GM12878 (cell line): ENCODE measurements around the gene GRM1. TPM values are rescaled to one million over a fixed set of nuclear protein-coding genes. Genes with fewer than 3 reads are reported as not detected.

Experiments used
- ATAC-seq: fragments of 200-7000 bp; cut with Tn5 transposase; 3 replicates; pipeline ENCODE4 v1.9.1; 2020; ENCODE audit warnings: mild to moderate bottlenecking, moderate library complexity
- BruUV-seq: library from RNA; stranded (reverse); fragments of 400-500 nt; replicated peaks from 2 replicates; lab custom pipeline; 2021; lab: Mats Ljungman, UMichigan
- CTCF ChIA-PET: fragments of 300-600 bp; sonication (Branson Sonifier 250); formaldehyde crosslinking; extraction: SDS; loops from one replicate; lab custom pipeline; 2021; ENCODE audit warnings: inconsistent platforms; lab: Yijun Ruan, JAX
- POLR2A ChIA-PET: fragments of 350-600 bp; formaldehyde crosslinking; extraction: SDS; loops from one replicate; lab custom pipeline; 2021; ENCODE audit warnings: inconsistent platforms; lab: Charles Lee
- RAD21 ChIA-PET: fragments of 300-600 bp; sonication (Branson Sonifier 250); formaldehyde crosslinking; loops from one replicate; lab custom pipeline; 2023; ENCODE audit warnings: antibody characterized with exemption; ENCODE audit not compliant: unreplicated experiment; lab: Charles Lee
- SMC1A ChIA-PET: fragments of 300-600 bp; sonication (Branson Sonifier 250); formaldehyde crosslinking; loops from one replicate; lab custom pipeline; 2023; ENCODE audit not compliant: unreplicated experiment, uncharacterized antibody; lab: Charles Lee
- DNase-seq: peaks from one replicate; pipeline ENCODE4 v3.0.0-alpha.2; 2011; ENCODE audit warnings: low read depth, low spot score
- FAIRE-seq: peaks from 3 replicates; lab custom pipeline; 2011; peaks lifted over from hg19 to GRCh38; lab: Jason Lieb, UNC
- H2AFZ ChIP-seq: 2 replicates; pipeline ENCODE4 v1.6.0; 2011; ENCODE audit warnings: low read depth, low read length, control low read depth; ENCODE audit not compliant: control insufficient read depth
- H3K27ac ChIP-seq: 2 replicates; pipeline ENCODE4 v1.5.1; 2011; ENCODE audit warnings: control low read depth; ENCODE audit not compliant: control insufficient read depth, insufficient read depth
- H3K27me3 ChIP-seq, 2 experiments: replicated peaks in 1 of 2; 2 replicates each; pipeline versions ENCODE4 v1.6.0 to v1.6.1; 2011; ENCODE audit warnings: low read length in 1 of 2; ENCODE audit not compliant: control insufficient read depth in 2 of 2, insufficient read depth in 2 of 2
- H3K36me3 ChIP-seq, 2 experiments: 2 replicates each; pipeline ENCODE4 v1.5.1; 2011; ENCODE audit warnings: low read length in 1 of 2; ENCODE audit not compliant: control insufficient read depth in 2 of 2, insufficient read depth in 2 of 2
- H3K4me1 ChIP-seq: 2 replicates; pipeline ENCODE4 v1.6.1; 2011; ENCODE audit warnings: mild to moderate bottlenecking, low read length, moderate library complexity, mixed read lengths; ENCODE audit not compliant: control insufficient read depth, insufficient read depth
- H3K4me2 ChIP-seq: 2 replicates; pipeline ENCODE4 v1.6.0; 2011; ENCODE audit warnings: control low read depth; ENCODE audit not compliant: control insufficient read depth, insufficient read depth
- H3K4me3 ChIP-seq: fragments of 200-600 bp; sonication (generic); 2 replicates; pipeline ENCODE4 v1.5.1; 2016
- H3K79me2 ChIP-seq: 2 replicates; pipeline ENCODE4 v1.6.0; 2011; ENCODE audit warnings: low read length; ENCODE audit not compliant: control insufficient read depth, insufficient read depth
- H3K9ac ChIP-seq: 2 replicates; pipeline ENCODE4 v1.8.0; 2011; ENCODE audit warnings: low read length, control low read depth, mixed read lengths; ENCODE audit not compliant: control insufficient read depth, insufficient read depth
- H3K9me3 ChIP-seq: replicated peaks from 3 replicates; pipeline ENCODE4 v1.5.1; 2011; ENCODE audit warnings: mild to moderate bottlenecking, low read length; ENCODE audit not compliant: control insufficient read depth, insufficient read depth
- H4K20me1 ChIP-seq: 2 replicates; pipeline ENCODE4 v1.6.0; 2011; ENCODE audit not compliant: control insufficient read depth, insufficient read depth
- FOXM1 ChIP-seq: IDR thresholded peaks from 2 replicates; pipeline ENCODE4 v1.6.1; 2012; ENCODE audit warnings: low read depth, mild to moderate bottlenecking, inconsistent platforms, low read length, moderate library complexity
- IKZF1 ChIP-seq: fragments of 450-650 bp; conservative IDR thresholded peaks from 2 replicates; pipeline ENCODE4 v1.6.1; 2017; ENCODE audit warnings: antibody characterized with exemption, mild to moderate bottlenecking
- KAT2A ChIP-seq: conservative IDR thresholded peaks from 2 replicates; pipeline ENCODE4 v1.6.1; 2011; ENCODE audit warnings: low read depth, low read length; ENCODE audit not compliant: control insufficient read depth
- PAX8 ChIP-seq: fragments of 450-650 bp; IDR thresholded peaks from 2 replicates; pipeline ENCODE4 v1.6.1; 2017; ENCODE audit warnings: mild to moderate bottlenecking, moderate library complexity
- SIN3A ChIP-seq: IDR thresholded peaks from 2 replicates; pipeline ENCODE4 v1.6.1; 2012; ENCODE audit warnings: low read depth, low read length, improper control_type of control experiment
- SIX5 ChIP-seq: IDR thresholded peaks from 2 replicates; pipeline ENCODE4 v1.6.1; 2011; ENCODE audit warnings: mild to moderate bottlenecking, low read depth, low read length, moderate library complexity; ENCODE audit not compliant: severe bottlenecking
- SMAD5 ChIP-seq: IDR thresholded peaks from 2 replicates; pipeline ENCODE4 v1.6.1; 2016; ENCODE audit warnings: antibody characterized with exemption, low read depth
- SRF ChIP-seq, 2 experiments: IDR thresholded peaks; 2 replicates each; pipeline ENCODE4 v1.6.1; 2011; ENCODE audit warnings: low read depth in 2 of 2, low read length in 2 of 2, mild to moderate bottlenecking in 1 of 2, moderate library complexity in 1 of 2
- ZBED1 ChIP-seq: IDR thresholded peaks from 2 replicates; pipeline ENCODE4 v1.6.1; 2016; ENCODE audit warnings: borderline replicate concordance
- WGBS: methylation state at CpG from one replicate; pipeline ENCODE4 v1.1.6; 2016; ENCODE audit warnings: low lambda C conversion rate; ENCODE audit not compliant: insufficient replicate concordance, insufficient coverage; ENCODE audit errors: missing lambda C conversion rate; 5-methylcytosine and 5-hydroxymethylcytosine counted together
- in situ Hi-C: fragments of 300-500 bp; cut with MboI; formaldehyde crosslinking; loops from 9 replicates; pipeline ENCODE4 v1.14.3; 2018; ENCODE audit warnings: mixed read lengths
- intact Hi-C: fragments of 100-400 bp; cut with micrococcal nuclease; formaldehyde crosslinking; loops from one replicate; pipeline ENCODE4 v1.14.2; 2022; ENCODE audit not compliant: unreplicated experiment
- polyA plus RNA-seq, 11 experiments: library from polyadenylated mRNA; depleted of rRNA in 4 of 11; unstranded in 6 of 11; stranded (reverse) in 5 of 11; fragments of >200 nt; fragmentation: Nextera tagmentation in 4 of 11; fragmentation: Illumina TruSeq in 1 of 11; extraction: Ambion mirVana in 4 of 11; extraction: Trizol in 1 of 11; gene quantifications; 1 replicate in 1 of 11; 2 replicates in 10 of 11; pipeline versions ENCODE4 v1.2.1 to v1.2.3, GENCODE V29; 2011 to 2016; ENCODE audit warnings: inconsistent platforms in 2 of 11, missing spikeins in 2 of 11, low read depth in 1 of 11
- total RNA-seq, 4 experiments: library from RNA; depleted of rRNA in 3 of 4; stranded (reverse); fragments of >200 nt in 3 of 4; fragmentation: Illumina TruSeq in 1 of 4; extraction: Trizol in 1 of 4; gene quantifications; 2 replicates each; pipeline versions ENCODE4 v1.2.1 to v1.2.3, GENCODE V29; 2013 to 2021
- TF ChIP-seq, protein P1 (sequence below): fragments of 450-650 bp; IDR thresholded peaks from 2 replicates; pipeline ENCODE4 v1.6.1; 2016; ENCODE audit warnings: mild to moderate bottlenecking
- TF ChIP-seq, protein P2 (sequence below): IDR thresholded peaks from 2 replicates; pipeline ENCODE4 v1.6.1; 2012; ENCODE audit warnings: low read depth, low read length, improper control_type of control experiment
- TF ChIP-seq, protein P3 (sequence below): IDR thresholded peaks from 2 replicates; pipeline ENCODE4 v1.6.1; 2011; ENCODE audit warnings: mild to moderate bottlenecking, low read depth, low read length, moderate library complexity; ENCODE audit not compliant: insufficient replicate concordance

The GRM1 gene
- total and polyA plus RNA-seq, 10 of the 15 experiments (the other 5 are each of a cell fraction or from before 2014, with no cell fraction given) = 0.04 TPM; not detected in 9

DNA sequence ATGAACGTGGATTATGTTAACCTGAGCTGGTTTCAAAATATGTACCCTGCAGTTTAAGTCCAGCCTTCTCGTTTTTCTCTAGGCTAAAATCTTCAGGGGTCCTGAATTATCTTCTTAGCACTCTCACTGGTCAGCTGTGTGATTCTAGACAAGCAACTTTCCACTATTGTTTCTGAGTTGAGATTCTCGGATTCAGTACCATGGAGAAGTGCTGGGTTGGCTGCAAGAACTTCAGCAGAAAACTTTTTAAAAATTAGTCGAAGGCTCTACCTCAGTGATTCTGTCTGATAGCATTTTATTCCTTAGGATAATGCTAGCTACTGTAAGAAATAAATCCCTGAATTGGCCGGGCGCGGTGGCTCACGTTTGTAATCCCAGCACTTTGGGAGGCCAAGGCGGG is 173.7 kb downstream of the GRM1 start:
- Histone ChIP-seq H4K20me1 (no peaks in the 10 kb centered on the region), H3K27me3 (no peaks in the 10 kb centered on the region), H2AFZ (no peak overlapping the region), H3K4me1 (no peaks in the 10 kb centered on the region)
- POLR2A ChIA-PET = no interaction called here
- DNase-seq = no peak
- 37% methylated on average over 9 of the region's 9 CpGs for WGBS
- no peak for TF ChIP-seq ZBED1
- no peak for TF ChIP-seq SRF (IDR thresholded peaks at IDR 0.05; ENCODE audit: low read depth in 2 of 2, low read length in 2 of 2)
- TF ChIP-seq, protein P1, sequence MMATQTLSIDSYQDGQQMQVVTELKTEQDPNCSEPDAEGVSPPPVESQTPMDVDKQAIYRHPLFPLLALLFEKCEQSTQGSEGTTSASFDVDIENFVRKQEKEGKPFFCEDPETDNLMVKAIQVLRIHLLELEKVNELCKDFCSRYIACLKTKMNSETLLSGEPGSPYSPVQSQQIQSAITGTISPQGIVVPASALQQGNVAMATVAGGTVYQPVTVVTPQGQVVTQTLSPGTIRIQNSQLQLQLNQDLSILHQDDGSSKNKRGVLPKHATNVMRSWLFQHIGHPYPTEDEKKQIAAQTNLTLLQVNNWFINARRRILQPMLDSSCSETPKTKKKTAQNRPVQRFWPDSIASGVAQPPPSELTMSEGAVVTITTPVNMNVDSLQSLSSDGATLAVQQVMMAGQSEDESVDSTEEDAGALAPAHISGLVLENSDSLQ = no peak
- TF ChIP-seq, protein P2, sequence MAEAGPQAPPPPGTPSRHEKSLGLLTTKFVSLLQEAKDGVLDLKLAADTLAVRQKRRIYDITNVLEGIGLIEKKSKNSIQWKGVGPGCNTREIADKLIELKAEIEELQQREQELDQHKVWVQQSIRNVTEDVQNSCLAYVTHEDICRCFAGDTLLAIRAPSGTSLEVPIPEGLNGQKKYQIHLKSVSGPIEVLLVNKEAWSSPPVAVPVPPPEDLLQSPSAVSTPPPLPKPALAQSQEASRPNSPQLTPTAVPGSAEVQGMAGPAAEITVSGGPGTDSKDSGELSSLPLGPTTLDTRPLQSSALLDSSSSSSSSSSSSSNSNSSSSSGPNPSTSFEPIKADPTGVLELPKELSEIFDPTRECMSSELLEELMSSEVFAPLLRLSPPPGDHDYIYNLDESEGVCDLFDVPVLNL = no peak
- TF ChIP-seq, all 136 proteins: peak for 0
- FAIRE-seq (no peak), ATAC-seq (no peak)
- H3K36me3 ChIP-seq = no peaks in the 10 kb centered on the region
- in situ Hi-C loops (no loop called here), intact Hi-C loops (no loop called here)
- H3K79me2 ChIP-seq = no peaks in the 10 kb centered on the region
- ChIA-PET SMC1A (no interaction called here), CTCF (no interaction called here), RAD21 (no interaction called here)
- no TSS peak for BruUV-seq
- H3K4me3 ChIP-seq = no peak overlapping the region
- no peak overlapping the region for H3K4me2 ChIP-seq
- H3K9ac ChIP-seq = no peak overlapping the region
- H3K9me3 ChIP-seq = no peaks in the 10 kb centered on the region
- H3K27ac ChIP-seq = no peak overlapping the region

DNA sequence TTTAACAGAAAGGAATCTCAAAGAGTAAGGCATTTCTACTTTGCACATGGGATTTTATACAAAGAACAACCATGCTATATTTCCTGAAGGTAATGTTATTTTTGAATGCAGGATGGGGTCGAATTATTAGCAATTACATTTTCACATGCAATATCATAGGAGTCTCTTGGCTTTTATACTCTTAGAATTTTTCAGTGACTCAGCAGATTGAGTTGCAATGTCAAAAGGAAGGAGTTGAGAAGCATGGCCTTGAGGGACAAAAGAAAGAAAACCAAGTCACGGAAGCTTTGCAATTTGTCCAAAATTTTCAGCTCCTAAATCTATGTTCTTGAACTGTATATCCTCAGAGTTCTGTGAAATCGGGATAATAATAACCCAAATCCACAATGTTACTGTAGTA is 181.1 kb downstream of the GRM1 start:
- ChIA-PET CTCF (no interaction called here), SMC1A (interaction anchor here (0.8 kb wide), 1 partner anchor 60 kb away, joined by 3 read pairs; no protein-coding TSS in a partner anchor), POLR2A (interaction anchor here (0.6 kb wide), 1 partner anchor 199 kb away, joined by 3 read pairs; no protein-coding TSS in a partner anchor), RAD21 (no interaction called here)
- 29% methylated on average over 3 of the region's 3 CpGs for WGBS
- H4K20me1 ChIP-seq = no peaks in the 10 kb centered on the region
- no peak overlapping the region for H3K4me3 ChIP-seq
- in situ Hi-C loops = no loop called here
- no peaks in the 10 kb centered on the region for H3K9me3 ChIP-seq
- H3K27ac ChIP-seq = no peak overlapping the region
- no peaks in the 10 kb centered on the region for H3K27me3 ChIP-seq
- no peaks in the 10 kb centered on the region for H3K36me3 ChIP-seq
- intact Hi-C loops = no loop called here
- no peak for ATAC-seq
- H2AFZ ChIP-seq = no peak overlapping the region
- no peak overlapping the region for H3K4me2 ChIP-seq
- no peak for FAIRE-seq
- no peaks in the 10 kb centered on the region for H3K79me2 ChIP-seq
- no peak for DNase-seq
- BruUV-seq = no TSS peak
- H3K9ac ChIP-seq = no peak overlapping the region
- no peaks in the 10 kb centered on the region for H3K4me1 ChIP-seq
- TF ChIP-seq PAX8 (no peak), IKZF1 (no peak), SMAD5 (no peak), SIX5 (no peak), FOXM1 (no peak), SIN3A (no peak), KAT2A (no peak)
- TF ChIP-seq, protein P3, sequence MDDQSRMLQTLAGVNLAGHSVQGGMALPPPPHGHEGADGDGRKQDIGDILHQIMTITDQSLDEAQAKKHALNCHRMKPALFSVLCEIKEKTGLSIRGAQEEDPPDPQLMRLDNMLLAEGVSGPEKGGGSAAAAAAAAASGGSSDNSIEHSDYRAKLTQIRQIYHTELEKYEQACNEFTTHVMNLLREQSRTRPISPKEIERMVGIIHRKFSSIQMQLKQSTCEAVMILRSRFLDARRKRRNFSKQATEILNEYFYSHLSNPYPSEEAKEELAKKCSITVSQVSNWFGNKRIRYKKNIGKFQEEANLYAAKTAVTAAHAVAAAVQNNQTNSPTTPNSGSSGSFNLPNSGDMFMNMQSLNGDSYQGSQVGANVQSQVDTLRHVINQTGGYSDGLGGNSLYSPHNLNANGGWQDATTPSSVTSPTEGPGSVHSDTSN = no peak
